Right lobe of liver (tissue), 6 donors: ENCODE data around the gene EGF. TPM values are rescaled to one million over a fixed set of nuclear protein-coding genes. Genes with fewer than 3 reads are reported as not detected.
A peak's percentile ranks its signal among the peaks of the same experiment; 100 is the strongest.

Source experiments
- ATAC-seq, 4 donors: fragments of 200-7000 bp; cut with Tn5 transposase; one replicate each; pipeline ENCODE4 v1.9.1; 2020; ENCODE audit warnings: mild to moderate bottlenecking in 4 of 4, moderate library complexity in 4 of 4
- DNase-seq, 3 donors: peaks; one replicate each; pipeline ENCODE4 v3.0.0-alpha.2; 2020
- H3K27ac ChIP-seq, 3 donors: fragments of 200-600 bp; one replicate each; pipeline ENCODE4 v1.8.0; 2022
- H3K27me3 ChIP-seq, 2 donors: fragments of 200-600 bp; one replicate each; pipeline ENCODE4 v1.8.0; 2022
- H3K36me3 ChIP-seq, 4 donors: fragments of 200-600 bp; sonication (generic) in 1 of 4; one replicate each; pipeline versions ENCODE4 v1.5.1 to v1.8.0; 2017 to 2022; ENCODE audit warnings: control low read depth in 1 of 4
- H3K4me1 ChIP-seq, 4 donors: fragments of 200-600 bp; sonication (generic) in 1 of 4; one replicate each; pipeline versions ENCODE4 v1.5.1 to v1.8.0; 2017 to 2022; ENCODE audit warnings: control low read depth in 1 of 4
- H3K4me3 ChIP-seq, 3 donors: fragments of 200-600 bp; one replicate each; pipeline ENCODE4 v1.8.0; 2022
- H3K9me3 ChIP-seq, 4 donors: fragments of 200-600 bp; sonication (generic) in 1 of 4; one replicate each; pipeline versions ENCODE4 v1.5.1 to v1.8.0; 2017 to 2022; ENCODE audit warnings: control low read depth in 1 of 4
- CTCF ChIP-seq, 4 donors: fragments of 200-600 bp in 3 of 4; fragments of 450-650 bp in 1 of 4; IDR thresholded peaks; one replicate each; pipeline versions ENCODE4 v1.5.1 to v1.8.0; 2016 to 2022; ENCODE audit warnings: antibody characterized with exemption in 4 of 4, mild to moderate bottlenecking in 2 of 4
- POLR2A ChIP-seq: fragments of 450-650 bp; IDR thresholded peaks from one replicate; pipeline ENCODE4 v1.6.1; 2017; ENCODE audit warnings: antibody characterized with exemption, mild to moderate bottlenecking
- WGBS: methylation state at CpG from one replicate; pipeline ENCODE4 v1.1.6; 2018; ENCODE audit warnings: low coverage, low lambda C conversion rate; ENCODE audit not compliant: insufficient coverage; ENCODE audit errors: missing lambda C conversion rate; 5-methylcytosine and 5-hydroxymethylcytosine counted together
- intact Hi-C, 2 donors: fragments of 100-400 bp; cut with DNase I; formaldehyde crosslinking; loops; one replicate each; pipeline versions ENCODE4 v1.11.2 to v1.14.1; 2022
- total RNA-seq, 6 experiments: library from RNA; depleted of rRNA in 2 of 6; stranded (reverse); fragments of >200 nt in 2 of 6; fragmentation: NEBNext Ultra II Directional in 3 of 6; extraction: Animal tissue kit (Norgen Biotek cat#: 25700) in 3 of 6; gene quantifications; one replicate each; pipeline versions ENCODE4 v1.1.0 to v1.2.4, GENCODE V29; 2016 to 2023
- donor health status: DM: no; HTN: yes; CAD: no.
- donor health status: DM: no; HTN: no; CAD: no.
- donor health status: DM: no; HTN: no; CAD: no.
- donor health status: DM: no; HTN: yes; CAD: no.
- donor health status: DM: no; HTN: yes; CAD: no.

Gene EGF
- total RNA-seq, 6 experiments from 2014 or later, result not detected

- no peak for DNase-seq
- 20% methylated on average over 3 of the region's 3 CpGs for WGBS
These were observed 86.3 kb downstream of the EGF start for GRCh38 chr4:109998867-109999584.

GRCh38 chr4:109999585-109999912 is 86.9 kb downstream of the EGF start:
- Histone ChIP-seq H3K4me1 (no peaks in the 10 kb centered on the region), H3K27ac (peak overlapping the region in 1 of 3 donors; percentile 22), H3K36me3 (no peaks in the 10 kb centered on the region), H3K9me3 (no peaks in the 10 kb centered on the region), H3K27me3 (no peaks in the 10 kb centered on the region), H3K4me3 (no peak overlapping the region)
- ATAC-seq, result peak; percentile 75 to 86 (median 79)
- intact Hi-C loops, result loop anchor here in 1 of 2 donors (10.0 kb wide), 1 partner anchor 515 kb away; no protein-coding TSS in a partner anchor
- no peak for TF ChIP-seq CTCF (IDR thresholded peaks at IDR 0.05)
- TF ChIP-seq POLR2A, result no peak
- peak in 1 of 3 donors; percentile 22 for DNase-seq
- WGBS, result 33% methylated on average over 1 of the region's 9 CpGs

More at GRCh38 chr4:109998867-109999584, 86.3 kb downstream of the EGF start:
- Histone ChIP-seq H3K36me3 (no peaks in the 10 kb centered on the region), H3K27ac (peak overlapping the region in 1 of 3 donors; percentile 22), H3K9me3 (no peaks in the 10 kb centered on the region), H3K27me3 (no peaks in the 10 kb centered on the region), H3K4me1 (no peaks in the 10 kb centered on the region), H3K4me3 (no peak overlapping the region)
- TF ChIP-seq POLR2A (no peak), CTCF (IDR thresholded peaks at IDR 0.05) (peak; percentile 69 to 84 (median 76))
- intact Hi-C loops, result loop anchor here in 1 of 2 donors (10.0 kb wide), 1 partner anchor 516 kb away; no protein-coding TSS in a partner anchor
- peak; percentile 86 to 93 (median 91) for ATAC-seq

DNA sequence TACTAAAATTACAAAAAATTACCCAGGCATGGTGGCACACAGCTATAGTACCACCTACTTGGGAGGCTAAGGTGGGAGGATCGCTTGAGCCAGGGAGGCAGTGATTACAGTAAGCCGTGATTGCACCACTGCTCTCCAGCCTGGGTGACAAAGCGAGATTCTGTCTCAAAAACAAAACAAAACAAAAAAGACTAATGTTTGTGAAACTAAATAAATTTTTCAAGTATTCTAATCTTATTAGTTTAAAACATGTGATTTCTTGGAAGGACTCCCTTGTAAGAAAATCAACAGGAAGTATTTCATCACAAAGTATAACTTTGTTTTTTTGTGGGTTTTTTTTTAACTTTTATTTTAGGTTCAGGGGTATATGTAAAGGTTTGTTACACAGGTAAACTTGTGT is 89.6 kb downstream of the EGF start:
- TF ChIP-seq CTCF (IDR thresholded peaks at IDR 0.05) (no peak), POLR2A (no peak)
- no peak for ATAC-seq
- H3K9me3 ChIP-seq, result no peaks in the 10 kb centered on the region
- no peaks in the 10 kb centered on the region for H3K36me3 ChIP-seq
- no peak overlapping the region for H3K4me3 ChIP-seq
- DNase-seq, result no peak
- no peak overlapping the region for H3K27ac ChIP-seq
- H3K4me1 ChIP-seq, result peaks cover 0 to 17% (median 7%) of the 10 kb centered on the region in 4 donors
- no peaks in the 10 kb centered on the region for H3K27me3 ChIP-seq
- intact Hi-C loops, result loop anchor here in 1 of 2 donors (10.0 kb wide), 1 partner anchor 312 kb away; no protein-coding TSS in a partner anchor
- 48% methylated on average over 3 of the region's 3 CpGs for WGBS

GRCh38 chr4:110003401-110004187 is 90.9 kb downstream of the EGF start:
- no peaks in the 10 kb centered on the region for H3K27me3 ChIP-seq
- DNase-seq (no peak), ATAC-seq (no peak)
- peaks cover 0 to 30% (median 11%) of the 10 kb centered on the region in 4 donors for H3K4me1 ChIP-seq
- no peak overlapping the region for H3K4me3 ChIP-seq
- no peak for TF ChIP-seq CTCF (IDR thresholded peaks at IDR 0.05)
- TF ChIP-seq POLR2A, result no peak
- WGBS, result 56% methylated on average over 6 of the region's 6 CpGs
- H3K36me3 ChIP-seq, result no peaks in the 10 kb centered on the region
- intact Hi-C loops, result loop anchor here in 1 of 2 donors (10.0 kb wide), 1 partner anchor 311 kb away; no protein-coding TSS in a partner anchor
- H3K9me3 ChIP-seq, result no peaks in the 10 kb centered on the region
- H3K27ac ChIP-seq, result no peak overlapping the region
